ENCODE data around the gene NFATC1.

The NFATC1 gene

DNA sequence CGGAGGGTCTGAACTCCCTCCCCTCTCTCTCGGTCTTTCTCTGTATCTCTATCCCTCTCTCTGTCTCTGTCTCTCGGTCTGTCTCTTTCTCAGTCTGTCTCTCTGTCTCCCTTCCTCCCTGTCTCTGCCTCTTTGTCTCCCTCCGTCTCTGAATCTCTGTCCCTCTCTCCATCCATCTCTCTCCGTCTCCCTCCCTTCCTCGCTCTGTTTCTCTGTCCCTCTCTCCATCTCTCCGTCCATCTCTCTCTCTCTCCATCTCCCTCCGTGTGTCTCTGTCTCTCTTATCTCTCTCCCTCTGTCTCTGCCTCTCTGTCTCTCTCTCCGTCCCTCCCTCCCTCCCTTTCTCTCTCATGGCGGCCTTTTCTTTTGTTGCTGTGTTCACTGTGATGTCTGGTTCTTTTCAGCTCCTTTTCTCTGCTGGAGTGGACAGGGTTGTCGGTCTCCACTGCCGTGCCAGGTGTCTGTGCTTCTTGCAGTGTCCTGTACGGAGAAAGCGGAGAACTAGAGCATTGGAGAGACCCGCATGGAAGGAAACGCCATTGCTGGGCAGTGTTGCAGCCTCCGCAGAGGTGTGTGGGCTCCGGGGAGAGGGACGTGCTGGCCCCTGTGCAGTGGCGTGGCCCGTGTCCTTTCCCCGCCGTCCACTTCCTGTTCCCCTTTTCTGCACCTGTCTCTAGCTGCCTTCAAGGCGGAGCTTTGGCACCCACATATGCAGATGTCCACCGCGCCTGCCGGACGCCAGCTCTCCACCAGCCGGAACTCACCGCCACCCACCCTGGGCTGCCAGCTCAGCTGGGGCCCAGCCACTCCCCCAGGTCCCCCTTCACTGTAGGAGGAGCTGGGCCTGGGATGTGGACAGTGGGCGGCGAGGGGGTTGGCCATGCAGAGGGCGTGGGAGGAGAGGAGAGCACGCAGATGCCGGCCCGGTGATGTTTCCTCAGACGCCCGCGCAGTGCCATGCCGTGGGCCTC lies 113.1 kb downstream of the NFATC1 start:
- DNase-seq (ENCODE audit: low spot score) = no peak

- DNase-seq (ENCODE audit: low spot score) = no peak
Observed at GRCh38 chr18:79509536-79509930, 113.8 kb downstream of the NFATC1 start.

- DNase-seq (ENCODE audit: low spot score) = no peak
Observed at GRCh38 chr18:79510046-79510685, 114.4 kb downstream of the NFATC1 start.

DNA sequence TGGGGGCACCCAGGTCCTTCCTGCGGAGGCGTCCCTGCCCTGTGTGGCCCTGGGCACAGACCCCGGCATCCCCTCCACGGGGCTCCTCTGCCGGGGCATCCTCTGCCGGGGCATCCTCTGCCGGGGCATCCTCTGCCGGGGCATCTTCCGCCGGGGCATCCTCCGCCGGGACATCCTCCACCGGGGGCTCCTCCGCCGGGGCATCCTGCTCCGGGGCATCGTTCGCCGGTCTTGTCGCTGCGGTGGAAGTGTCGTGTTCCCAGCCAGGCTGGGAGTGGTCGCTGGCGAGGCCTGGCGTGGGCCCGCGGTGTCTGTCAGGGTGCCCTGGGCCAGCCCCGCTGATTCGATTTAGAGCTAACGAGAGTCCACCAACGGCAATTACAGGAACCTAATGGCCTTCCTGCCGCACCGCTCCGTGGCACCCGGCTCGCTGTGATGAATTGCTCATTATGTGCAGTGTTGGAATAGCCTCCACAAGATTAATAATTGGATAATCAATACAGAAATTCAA lies 115.1 kb downstream of the NFATC1 start:
- no peak for DNase-seq (ENCODE audit: low spot score)

DNA sequence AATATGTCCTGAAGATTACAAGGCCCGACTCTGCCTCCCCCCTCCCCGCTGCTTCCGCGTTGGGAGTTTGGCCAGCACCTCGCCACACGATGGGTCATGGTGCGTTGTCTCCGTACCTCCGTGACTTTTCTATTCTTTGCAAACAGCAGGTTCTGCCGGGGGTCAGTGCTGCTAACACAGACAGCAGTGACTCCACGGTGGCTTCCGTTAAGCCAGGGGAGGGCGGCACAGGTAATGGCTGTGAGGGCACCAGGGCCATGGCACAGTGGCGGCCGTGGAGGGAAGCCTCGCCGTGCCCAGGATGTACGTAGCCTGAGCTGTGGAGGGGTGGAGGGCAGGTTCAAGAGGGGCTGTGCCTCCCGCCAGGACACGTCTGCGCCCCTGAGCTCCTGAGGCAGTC lies 115.5 kb downstream of the NFATC1 start:
- DNase-seq (ENCODE audit: low spot score) = no peak

DNA sequence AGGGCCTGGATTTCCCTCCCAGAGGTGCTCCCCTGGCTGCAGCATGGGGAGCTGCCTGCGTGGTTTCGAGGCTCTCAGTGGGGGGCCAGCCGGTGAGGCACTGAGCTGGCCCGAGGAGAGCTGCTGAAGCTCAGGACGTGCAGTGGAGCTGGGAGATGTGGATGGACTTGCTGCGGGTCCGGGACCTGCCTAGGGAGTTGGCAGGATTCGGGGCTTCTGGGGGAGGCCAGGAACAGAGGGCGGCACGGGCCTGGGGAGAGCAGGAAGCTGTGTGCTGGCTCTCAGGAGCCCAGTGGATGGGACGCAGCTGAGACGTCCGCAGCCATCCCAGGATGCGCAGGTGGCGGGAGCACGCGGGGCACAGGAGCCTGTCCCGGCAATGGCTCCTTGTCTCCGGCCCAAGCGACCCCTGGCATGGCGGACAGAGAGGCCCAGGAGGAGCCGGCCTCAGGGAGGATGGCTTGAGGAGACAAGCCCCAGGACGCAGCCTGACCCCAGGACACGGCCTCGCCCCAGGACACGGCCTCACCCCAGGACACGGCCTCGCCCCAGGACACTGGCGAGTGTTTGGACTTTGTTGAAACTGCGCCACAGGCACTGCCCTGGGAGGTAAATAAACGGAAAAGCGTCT lies 116.1 kb downstream of the NFATC1 start:
- no peak for DNase-seq (ENCODE audit: low spot score)

- no peak for DNase-seq (ENCODE audit: low spot score)
Observed at GRCh38 chr18:79512461-79513380, 117.0 kb downstream of the NFATC1 start.

DNA sequence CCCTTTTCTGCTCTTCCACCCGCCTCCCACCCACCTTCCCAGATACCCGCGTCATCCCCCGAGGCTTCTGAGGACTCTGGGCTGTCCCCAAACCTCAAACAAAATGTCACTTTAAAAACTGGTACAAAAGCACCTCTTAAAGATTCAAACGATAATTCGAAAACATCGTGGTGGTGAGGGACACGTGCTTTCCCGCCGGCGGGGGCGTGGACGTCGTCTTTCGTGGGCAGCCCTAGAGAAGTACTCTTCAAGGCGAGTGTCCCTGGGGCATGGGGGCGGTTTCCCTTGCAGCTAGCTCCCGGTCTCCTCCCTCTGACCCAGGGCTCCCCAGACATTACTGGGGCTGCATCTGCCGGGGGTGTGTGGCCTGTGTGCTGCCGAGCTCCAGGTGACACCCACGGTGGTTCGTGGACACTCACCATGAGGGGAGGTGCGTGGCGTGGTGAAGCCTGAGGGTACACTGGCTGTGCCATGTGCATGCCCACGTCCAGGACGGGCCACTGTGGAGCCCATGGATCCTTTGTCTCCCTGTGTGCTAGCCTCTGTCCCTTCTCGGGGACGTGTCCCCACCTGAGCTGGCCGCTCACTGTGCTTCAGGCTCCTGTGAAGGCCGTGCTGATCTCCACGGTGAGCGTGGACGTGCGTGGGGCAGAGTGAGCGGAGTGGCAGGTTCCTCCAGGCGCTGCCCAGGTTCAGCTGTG lies 117.8 kb downstream of the NFATC1 start:
- no peak for DNase-seq (ENCODE audit: low spot score)

DNA sequence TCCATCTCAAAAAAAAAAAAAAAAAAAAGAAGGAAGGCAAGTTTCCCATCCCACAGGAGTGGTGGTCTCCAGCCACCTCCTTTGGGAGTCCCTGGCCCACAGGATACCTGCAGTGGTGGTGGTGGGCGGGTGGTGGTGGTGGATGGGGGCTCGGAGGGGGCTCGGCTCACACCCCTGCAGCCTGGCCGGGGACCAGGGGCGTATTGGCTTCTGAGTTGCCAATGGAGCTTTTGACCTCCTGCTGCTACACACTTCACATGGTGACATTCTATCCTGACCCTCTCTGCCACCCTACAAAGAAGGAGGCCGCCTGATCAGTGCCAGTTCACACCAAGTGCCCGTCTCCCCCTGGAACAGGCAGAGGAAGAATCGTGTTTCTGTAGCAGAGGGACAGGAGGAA lies 119.6 kb downstream of the NFATC1 start:
- DNase-seq (ENCODE audit: low spot score) = no peak

DNA sequence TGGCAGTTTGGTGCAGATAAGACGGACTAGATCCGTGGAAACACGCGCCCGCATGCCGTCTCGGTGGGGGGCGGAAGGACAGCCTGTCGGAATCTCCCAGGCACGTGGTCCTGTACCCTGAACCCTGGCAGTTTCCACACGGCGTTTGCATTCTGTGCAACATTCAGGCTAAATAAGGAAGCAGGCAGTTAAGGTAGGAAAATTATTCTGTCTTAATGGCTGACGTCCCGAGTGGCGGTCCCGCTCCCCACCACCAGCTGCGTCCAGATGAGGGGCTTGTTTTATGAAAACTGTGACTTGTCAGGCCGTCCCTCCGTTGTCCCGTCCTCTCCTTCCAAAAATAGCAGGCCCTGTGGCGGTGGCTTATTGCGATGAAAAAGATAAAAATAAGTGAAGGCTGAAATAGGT lies 120.2 kb downstream of the NFATC1 start:
- DNase-seq (ENCODE audit: low spot score) = no peak

GRCh38 chr18:79516441-79516931 lies 120.8 kb downstream of the NFATC1 start:
- no peak for DNase-seq (ENCODE audit: low spot score)

DNA sequence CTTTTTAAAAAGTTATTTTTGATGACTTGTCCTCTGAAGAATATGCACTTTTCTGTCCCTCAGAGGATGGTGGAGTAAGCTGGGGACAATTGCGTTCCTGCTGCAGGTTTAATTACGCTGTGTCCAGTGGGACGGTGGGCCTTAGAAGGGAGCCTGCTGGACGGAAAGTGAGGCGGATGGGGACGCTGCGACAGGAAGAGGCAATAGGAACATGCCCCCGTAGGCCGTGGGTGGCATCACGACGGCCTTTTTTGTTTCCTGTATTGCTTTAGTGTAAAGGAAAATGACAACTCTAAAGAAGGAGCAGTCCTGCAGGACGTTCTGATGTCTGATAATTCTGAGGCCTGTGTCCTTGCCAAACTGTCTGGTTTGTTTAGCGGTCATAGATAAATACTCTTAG lies 121.6 kb downstream of the NFATC1 start:
- DNase-seq (ENCODE audit: low spot score) = no peak

- DNase-seq (ENCODE audit: low spot score) = no peak
Observed at GRCh38 chr18:79518028-79518682, 122.4 kb downstream of the NFATC1 start.

DNA sequence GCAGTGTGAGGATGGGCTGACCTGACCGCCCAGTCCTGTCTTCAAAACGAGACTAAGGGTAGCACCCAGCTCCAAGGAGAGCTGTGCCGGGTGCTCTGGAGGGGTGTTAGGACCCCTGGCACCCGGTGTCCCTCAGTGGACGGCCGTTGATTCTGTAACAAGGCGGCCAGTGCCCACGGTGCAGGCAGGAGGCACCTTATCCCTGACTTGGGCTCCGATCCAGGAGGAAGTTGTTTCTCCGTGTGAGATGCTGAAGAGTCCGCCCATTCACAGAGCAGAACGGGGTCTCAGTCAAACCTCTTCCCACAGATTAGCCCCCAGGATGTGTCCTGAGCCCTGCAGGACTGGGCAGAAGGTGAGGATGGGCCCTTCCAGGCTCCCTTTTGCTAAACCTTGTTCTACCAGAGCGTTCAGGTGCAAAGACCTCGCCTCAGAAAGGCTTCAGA lies 123.0 kb downstream of the NFATC1 start:
- DNase-seq (ENCODE audit: low spot score) = no peak

- DNase-seq (ENCODE audit: low spot score) = no peak
Observed at GRCh38 chr18:79519751-79520477, 124.2 kb downstream of the NFATC1 start.

- DNase-seq (ENCODE audit: low spot score) = no peak
Observed at GRCh38 chr18:79520478-79521390, 125.0 kb downstream of the NFATC1 start.

GRCh38 chr18:79521416-79522205 lies 125.9 kb downstream of the NFATC1 start:
- DNase-seq (ENCODE audit: low spot score) = no peak

Data from AG08396 (cell line).